Measurements from ENCODE around the gene EML4.

DNA sequence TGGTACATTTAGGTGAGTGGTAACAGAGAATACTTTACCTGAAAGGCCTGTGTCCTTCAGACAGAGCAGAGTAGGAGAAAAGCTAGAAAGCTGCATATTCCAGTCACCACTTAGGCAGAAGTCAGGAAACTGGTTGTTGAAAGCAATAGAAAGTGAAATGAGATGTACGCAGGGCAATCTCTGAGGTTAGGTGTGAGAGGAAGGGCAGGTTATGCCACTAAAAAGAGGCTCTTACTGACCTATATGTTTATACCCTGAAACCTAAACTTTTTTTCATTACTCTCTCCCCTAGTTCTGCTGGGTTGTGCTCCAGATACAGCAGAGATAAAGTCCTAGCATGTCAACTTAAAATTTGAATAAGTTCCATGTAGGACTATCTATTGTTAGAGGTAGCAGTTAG, 98.4 kb downstream of the EML4 start:
- TF ChIP-seq POLR2A (IDR thresholded peaks at IDR 0.05), result no peak
- TF ChIP-seq, protein P1, sequence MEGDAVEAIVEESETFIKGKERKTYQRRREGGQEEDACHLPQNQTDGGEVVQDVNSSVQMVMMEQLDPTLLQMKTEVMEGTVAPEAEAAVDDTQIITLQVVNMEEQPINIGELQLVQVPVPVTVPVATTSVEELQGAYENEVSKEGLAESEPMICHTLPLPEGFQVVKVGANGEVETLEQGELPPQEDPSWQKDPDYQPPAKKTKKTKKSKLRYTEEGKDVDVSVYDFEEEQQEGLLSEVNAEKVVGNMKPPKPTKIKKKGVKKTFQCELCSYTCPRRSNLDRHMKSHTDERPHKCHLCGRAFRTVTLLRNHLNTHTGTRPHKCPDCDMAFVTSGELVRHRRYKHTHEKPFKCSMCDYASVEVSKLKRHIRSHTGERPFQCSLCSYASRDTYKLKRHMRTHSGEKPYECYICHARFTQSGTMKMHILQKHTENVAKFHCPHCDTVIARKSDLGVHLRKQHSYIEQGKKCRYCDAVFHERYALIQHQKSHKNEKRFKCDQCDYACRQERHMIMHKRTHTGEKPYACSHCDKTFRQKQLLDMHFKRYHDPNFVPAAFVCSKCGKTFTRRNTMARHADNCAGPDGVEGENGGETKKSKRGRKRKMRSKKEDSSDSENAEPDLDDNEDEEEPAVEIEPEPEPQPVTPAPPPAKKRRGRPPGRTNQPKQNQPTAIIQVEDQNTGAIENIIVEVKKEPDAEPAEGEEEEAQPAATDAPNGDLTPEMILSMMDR (IDR thresholded peaks at IDR 0.05), result no peak

All from heart left ventricle (tissue), 13 donors.